Kidney tubule cell (primary cell): ENCODE measurements around the gene AIG1.
"Not testable (repeated sequence)": the region's sequence is repeated elsewhere in the genome, so short reads cannot be mapped to it uniquely, and the experiment has no call there.

Experiments used
- DNase-seq: peaks from one replicate; pipeline ENCODE4 v3.0.0-alpha.2; 2018; ENCODE audit warnings: low spot score

AIG1 gene

GRCh38 chr6:143332153-143332845 is 271.6 kb downstream of the AIG1 start:
- DNase-seq, result no peak

- DNase-seq, result peak; percentile 11
Measured at GRCh38 chr6:143333081-143333480, 272.4 kb downstream of the AIG1 start.

- no peak for DNase-seq
Measured at GRCh38 chr6:143333749-143334520, 273.2 kb downstream of the AIG1 start.

- no peak for DNase-seq
Measured at GRCh38 chr6:143335865-143336264, 275.2 kb downstream of the AIG1 start.

- peak; percentile 33 for DNase-seq
Measured at GRCh38 chr6:143336446-143337152, 275.9 kb downstream of the AIG1 start.

- peak; percentile 14 for DNase-seq
Measured at GRCh38 chr6:143337201-143337949, 276.7 kb downstream of the AIG1 start.

GRCh38 chr6:143339223-143339622 is 278.5 kb downstream of the AIG1 start:
- no peak for DNase-seq

GRCh38 chr6:143345477-143345876 is 284.8 kb downstream of the AIG1 start:
- DNase-seq, result not testable (repeated sequence)

- no peak for DNase-seq
Measured at GRCh38 chr6:143346004-143346403, 285.3 kb downstream of the AIG1 start.

- no peak for DNase-seq
Measured at GRCh38 chr6:143348531-143348930, 287.8 kb downstream of the AIG1 start.

GRCh38 chr6:143349530-143349929 is 288.8 kb downstream of the AIG1 start:
- no peak for DNase-seq

- no peak for DNase-seq
Measured at GRCh38 chr6:143356101-143356880, 295.6 kb downstream of the AIG1 start.

- DNase-seq, result no peak
Measured at GRCh38 chr6:143357152-143357551, 296.5 kb downstream of the AIG1 start.

- DNase-seq, result no peak
Measured at GRCh38 chr6:143357561-143358255, 297.0 kb downstream of the AIG1 start.

GRCh38 chr6:143361536-143362191 is 301.0 kb downstream of the AIG1 start:
- DNase-seq, result no peak

- no peak for DNase-seq
Measured at GRCh38 chr6:143362192-143362558, 301.5 kb downstream of the AIG1 start.

- no peak for DNase-seq
Measured at GRCh38 chr6:143363299-143363698, 302.6 kb downstream of the AIG1 start.

GRCh38 chr6:143368426-143368825 is 307.7 kb downstream of the AIG1 start:
- peak; percentile 44 for DNase-seq

- no peak for DNase-seq
Measured at GRCh38 chr6:143369971-143370370, 309.3 kb downstream of the AIG1 start.

- DNase-seq, result no peak
Measured at GRCh38 chr6:143370812-143371370, 310.2 kb downstream of the AIG1 start.
